PC-9 (cell line): ENCODE results near the gene COL27A1. TPM values are rescaled to one million over a fixed set of nuclear protein-coding genes. Genes with fewer than 3 reads are reported as not detected.

ENCODE experiments used
- BruUV-seq: library from RNA; stranded (reverse); fragments of 400-500 nt; replicated peaks from 2 replicates; lab custom pipeline; 2021; lab: Mats Ljungman, UMichigan
- CTCF ChIA-PET: fragments of 300-600 bp; sonication (Branson Sonifier 250); formaldehyde crosslinking; loops from one replicate; lab custom pipeline; 2022; ENCODE audit warnings: antibody characterized with exemption; lab: Charles Lee
- POLR2A ChIA-PET: fragments of 300-600 bp; sonication (Branson Sonifier 250); formaldehyde crosslinking; loops from one replicate; lab custom pipeline; 2022; ENCODE audit warnings: antibody characterized with exemption; ENCODE audit not compliant: unreplicated experiment; lab: Charles Lee
- DNase-seq, 2 experiments: peaks; one replicate each; pipeline versions ENCODE4 v3.0.0 to v3.0.0-alpha.2; 2015 to 2022; ENCODE audit warnings: mixed read lengths in 1 of 2
- H2AFZ ChIP-seq: fragments of 200-600 bp; sonication (generic); 2 replicates; pipeline ENCODE4 v1.8.1; 2017; ENCODE audit warnings: antibody characterized with exemption
- H3F3A ChIP-seq: fragments of 200-600 bp; sonication (generic); 2 replicates; pipeline ENCODE4 v1.8.1; 2017; ENCODE audit warnings: antibody characterized with exemption, mild to moderate bottlenecking, low read depth; ENCODE audit not compliant: insufficient read depth
- H3K27ac ChIP-seq: fragments of 200-600 bp; sonication (generic); 2 replicates; pipeline ENCODE4 v1.6.1; 2016; ENCODE audit warnings: mixed run types
- H3K27me3 ChIP-seq: fragments of 200-600 bp; sonication (generic); 2 replicates; pipeline ENCODE4 v1.6.1; 2016; ENCODE audit warnings: low read depth, mixed run types; ENCODE audit not compliant: insufficient read depth
- H3K36me3 ChIP-seq: fragments of 200-600 bp; sonication (generic); 2 replicates; pipeline ENCODE4 v1.6.1; 2016; ENCODE audit warnings: low read depth, mixed run types
- H3K4me1 ChIP-seq: fragments of 200-600 bp; sonication (generic); replicated peaks from 2 replicates; pipeline ENCODE4 v1.6.1; 2016; ENCODE audit warnings: mixed run types; ENCODE audit not compliant: insufficient read depth
- H3K4me2 ChIP-seq: fragments of 200-600 bp; sonication (generic); 2 replicates; pipeline ENCODE4 v1.6.1; 2017; ENCODE audit warnings: mixed run types
- H3K4me3 ChIP-seq: fragments of 200-600 bp; sonication (generic); 2 replicates; pipeline ENCODE4 v1.6.1; 2016; ENCODE audit warnings: mixed run types
- H3K79me2 ChIP-seq: fragments of 200-600 bp; sonication (generic); 2 replicates; pipeline ENCODE4 v1.6.1; 2017; ENCODE audit warnings: low read depth, mixed run types
- H3K9me2 ChIP-seq: fragments of 200-600 bp; sonication (generic); 2 replicates; pipeline ENCODE4 v1.8.1; 2017; ENCODE audit warnings: mild to moderate bottlenecking; ENCODE audit not compliant: insufficient read depth
- H3K9me3 ChIP-seq: fragments of 200-600 bp; sonication (generic); 2 replicates; pipeline ENCODE4 v1.8.1; 2016; ENCODE audit warnings: low read depth; ENCODE audit not compliant: insufficient read depth
- H4K20me1 ChIP-seq: fragments of 200-600 bp; sonication (generic); 2 replicates; pipeline ENCODE4 v1.8.1; 2017; ENCODE audit not compliant: insufficient read depth
- CTCF ChIP-seq: fragments of 200-600 bp; sonication (generic); conservative IDR thresholded peaks from 2 replicates; pipeline ENCODE4 v1.6.1; 2017; ENCODE audit warnings: mixed run types, antibody characterized with exemption, mild to moderate bottlenecking, moderate library complexity
- EZH2 ChIP-seq: fragments of 200-600 bp; sonication (generic); IDR thresholded peaks from 2 replicates; pipeline ENCODE4 v1.8.0; 2017; ENCODE audit warnings: antibody characterized with exemption, low read depth
- intact Hi-C: fragments of 100-400 bp; cut with micrococcal nuclease; formaldehyde crosslinking; loops from one replicate; pipeline ENCODE4 v1.10.0; 2022; ENCODE audit not compliant: unreplicated experiment
- total RNA-seq: library from RNA; stranded (reverse); gene quantifications from 2 replicates; pipeline ENCODE4 v1.2.3, GENCODE V29; 2021

COL27A1 gene
- total RNA-seq, 1 experiment from 2014 or later: 0.39 TPM

- DNase-seq: no peak
- H3K36me3 ChIP-seq: no peaks in the 10 kb centered on the region
- no peak overlapping the region for H3K4me3 ChIP-seq
- POLR2A ChIA-PET: interaction anchor here (0.5 kb wide), 1 partner anchor 30 kb away, joined by 5 read pairs; no protein-coding TSS in a partner anchor
- H2AFZ ChIP-seq: no peak overlapping the region
- no peaks in the 10 kb centered on the region for H3K4me1 ChIP-seq
- no peaks in the 10 kb centered on the region for H3K9me3 ChIP-seq
- H3K9me2 ChIP-seq: no peaks in the 10 kb centered on the region
- no peaks in the 10 kb centered on the region for H3F3A ChIP-seq
- BruUV-seq: no TSS peak
- no peaks in the 10 kb centered on the region for H3K79me2 ChIP-seq
- TF ChIP-seq CTCF: no peak
- TF ChIP-seq EZH2: no peak
- CTCF ChIA-PET: no interaction called here
- intact Hi-C loops: no loop called here
- H3K4me2 ChIP-seq: no peak overlapping the region
- no peaks in the 10 kb centered on the region for H3K27me3 ChIP-seq
- no peaks in the 10 kb centered on the region for H4K20me1 ChIP-seq
- H3K27ac ChIP-seq: no peak overlapping the region
Observed at GRCh38 chr9:114286146-114286679, 130.9 kb downstream of the COL27A1 start.

DNA sequence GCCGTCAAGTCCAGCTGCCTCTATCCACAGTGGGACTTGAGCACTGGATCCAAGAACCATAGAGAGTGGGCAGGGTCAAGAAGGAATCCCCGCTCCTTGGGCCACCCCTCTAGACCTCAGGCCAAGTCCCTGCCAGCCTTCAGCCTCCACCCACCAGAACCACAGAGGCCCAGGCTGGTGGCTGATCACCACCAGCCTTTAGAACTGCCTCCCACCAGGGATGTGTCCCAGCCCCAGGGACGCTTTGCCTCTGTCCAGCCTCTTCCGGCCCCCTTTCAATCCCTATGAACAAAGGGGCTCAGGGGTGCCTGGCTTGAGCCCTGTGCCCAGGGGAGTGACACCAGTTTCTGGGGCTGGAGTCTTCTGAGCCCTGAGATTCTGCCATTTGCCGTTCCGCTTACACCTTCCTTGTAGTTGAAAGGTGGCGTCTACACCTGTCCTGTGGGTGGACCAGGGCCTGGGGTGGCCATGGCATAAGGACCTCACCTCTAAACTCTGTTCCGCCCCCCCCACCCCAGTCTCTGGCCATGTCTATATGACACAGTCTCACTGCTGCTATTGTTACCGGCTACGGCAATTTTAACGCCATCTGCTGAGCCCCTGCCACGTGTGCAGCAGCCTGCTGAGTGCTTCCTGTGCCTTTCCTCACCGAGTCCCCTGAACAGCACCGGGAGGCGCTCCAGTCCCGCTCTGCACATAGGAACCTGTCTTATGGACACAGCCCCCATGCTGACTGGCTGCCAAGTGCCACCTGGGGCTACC is 131.8 kb downstream of the COL27A1 start:
- no TSS peak for BruUV-seq
- H3K36me3 ChIP-seq: no peaks in the 10 kb centered on the region
- H3F3A ChIP-seq: no peaks in the 10 kb centered on the region
- H3K4me1 ChIP-seq: no peaks in the 10 kb centered on the region
- H3K79me2 ChIP-seq: no peaks in the 10 kb centered on the region
- DNase-seq: no peak
- H3K4me2 ChIP-seq: no peak overlapping the region
- H3K27ac ChIP-seq: no peak overlapping the region
- TF ChIP-seq CTCF (no peak), EZH2 (no peak)
- intact Hi-C loops: no loop called here
- H3K4me3 ChIP-seq: no peak overlapping the region
- POLR2A ChIA-PET: no interaction called here
- CTCF ChIA-PET: no interaction called here
- H3K27me3 ChIP-seq: no peaks in the 10 kb centered on the region
- H2AFZ ChIP-seq: no peak overlapping the region
- no peaks in the 10 kb centered on the region for H3K9me2 ChIP-seq
- H4K20me1 ChIP-seq: no peaks in the 10 kb centered on the region
- H3K9me3 ChIP-seq: no peaks in the 10 kb centered on the region

- no peaks in the 10 kb centered on the region for H4K20me1 ChIP-seq
- no peaks in the 10 kb centered on the region for H3K9me2 ChIP-seq
- CTCF ChIA-PET: no interaction called here
- 0 out of 2 replicates have a peak, but pooled peaks cover 5% of the 10 kb centered on the region for H3K27me3 ChIP-seq
- POLR2A ChIA-PET: no interaction called here
- BruUV-seq: no TSS peak
- no peaks in the 10 kb centered on the region for H3K9me3 ChIP-seq
- TF ChIP-seq CTCF (no peak), EZH2 (no peak)
- no peaks in the 10 kb centered on the region for H3K79me2 ChIP-seq
- no peak overlapping the region for H3K4me2 ChIP-seq
- H3K36me3 ChIP-seq: no peaks in the 10 kb centered on the region
- no peak overlapping the region for H3K4me3 ChIP-seq
- H3K27ac ChIP-seq: no peak overlapping the region
- H3F3A ChIP-seq: no peaks in the 10 kb centered on the region
- H2AFZ ChIP-seq: no peak overlapping the region
- intact Hi-C loops: no loop called here
- H3K4me1 ChIP-seq: no peaks in the 10 kb centered on the region
- no peak for DNase-seq
Observed at GRCh38 chr9:114287763-114288192, 132.4 kb downstream of the COL27A1 start.
